ENCODE measurements around the gene SURF6. TPM values are rescaled to one million over a fixed set of nuclear protein-coding genes. Genes with fewer than 3 reads are reported as not detected.

Gene SURF6
- total RNA-seq, 1 experiment from 2014 or later, result 21.2 TPM

DNA sequence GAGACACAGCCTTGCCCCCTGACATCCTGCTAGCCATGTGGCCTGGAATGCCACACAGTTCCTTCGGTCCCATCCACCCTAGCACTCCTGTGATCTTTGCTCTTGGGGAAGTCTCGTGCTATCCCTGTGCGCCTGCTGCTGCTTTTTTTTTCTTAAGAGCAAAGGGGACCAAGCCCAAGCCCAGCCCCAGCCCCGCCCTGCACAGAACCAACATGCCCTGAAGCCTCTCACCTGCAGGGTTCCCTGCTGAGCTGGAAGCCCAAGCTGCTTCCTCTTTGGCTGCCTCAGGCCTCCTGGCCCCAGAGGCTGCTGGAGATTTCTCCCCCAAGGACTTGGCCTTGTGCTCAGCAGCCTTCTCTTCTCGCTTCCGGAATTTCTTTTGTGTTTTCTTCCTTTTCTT is 1.8 kb downstream of the SURF6 start:
- Histone ChIP-seq H3K4me1 (replicated peaks; ENCODE audit: insufficient read depth) (peaks cover 24% of the 10 kb centered on the region), H3K9me3 (ENCODE audit: insufficient read depth, low read depth) (no peaks in the 10 kb centered on the region), H3K36me3 (ENCODE audit: low read depth) (peaks cover 20% of the 10 kb centered on the region; the same call in 1 of the 2 replicates), H3K27me3 (ENCODE audit: insufficient read depth, low read depth) (no peaks in the 10 kb centered on the region), H4K20me1 (ENCODE audit: insufficient read depth) (peaks cover 38% of the 10 kb centered on the region), H3K4me2 (peak overlapping the region; percentile 88), H3K4me3 (peak overlapping the region; percentile 94; the same call in 1 of the 2 replicates), H3K79me2 (ENCODE audit: low read depth) (peaks cover 33% of the 10 kb centered on the region), H3K9me2 (ENCODE audit: insufficient read depth) (no peaks in the 10 kb centered on the region), H3K27ac (no peak overlapping the region), H3F3A (ENCODE audit: insufficient read depth, low read depth) (peaks cover 42% of the 10 kb centered on the region), H2AFZ (no peak overlapping the region)
- TF ChIP-seq, protein P1, sequence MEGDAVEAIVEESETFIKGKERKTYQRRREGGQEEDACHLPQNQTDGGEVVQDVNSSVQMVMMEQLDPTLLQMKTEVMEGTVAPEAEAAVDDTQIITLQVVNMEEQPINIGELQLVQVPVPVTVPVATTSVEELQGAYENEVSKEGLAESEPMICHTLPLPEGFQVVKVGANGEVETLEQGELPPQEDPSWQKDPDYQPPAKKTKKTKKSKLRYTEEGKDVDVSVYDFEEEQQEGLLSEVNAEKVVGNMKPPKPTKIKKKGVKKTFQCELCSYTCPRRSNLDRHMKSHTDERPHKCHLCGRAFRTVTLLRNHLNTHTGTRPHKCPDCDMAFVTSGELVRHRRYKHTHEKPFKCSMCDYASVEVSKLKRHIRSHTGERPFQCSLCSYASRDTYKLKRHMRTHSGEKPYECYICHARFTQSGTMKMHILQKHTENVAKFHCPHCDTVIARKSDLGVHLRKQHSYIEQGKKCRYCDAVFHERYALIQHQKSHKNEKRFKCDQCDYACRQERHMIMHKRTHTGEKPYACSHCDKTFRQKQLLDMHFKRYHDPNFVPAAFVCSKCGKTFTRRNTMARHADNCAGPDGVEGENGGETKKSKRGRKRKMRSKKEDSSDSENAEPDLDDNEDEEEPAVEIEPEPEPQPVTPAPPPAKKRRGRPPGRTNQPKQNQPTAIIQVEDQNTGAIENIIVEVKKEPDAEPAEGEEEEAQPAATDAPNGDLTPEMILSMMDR (conservative IDR thresholded peaks at IDR 0.05), result no peak
- TF ChIP-seq EZH2 (IDR thresholded peaks at IDR 0.05; ENCODE audit: low read depth), result no peak
- peak; percentile 66 to 71 for DNase-seq
- POLR2A ChIA-PET (ENCODE audit: unreplicated experiment), result interaction anchor here (0.6 kb wide), 2 partner anchors 305 to 1600 kb away, joined by 3 to 5 read pairs; no protein-coding TSS in a partner anchor
- no TSS peak for BruUV-seq (replicated peaks)
- CTCF ChIA-PET, result interaction anchor here (0.6 to 0.7 kb wide), 5 partner anchors 12 to 346 kb away, joined by 3 to 9 read pairs (median 7); no protein-coding TSS in a partner anchor
- intact Hi-C loops (cut with micrococcal nuclease; ENCODE audit: unreplicated experiment), result no loop called here

DNA sequence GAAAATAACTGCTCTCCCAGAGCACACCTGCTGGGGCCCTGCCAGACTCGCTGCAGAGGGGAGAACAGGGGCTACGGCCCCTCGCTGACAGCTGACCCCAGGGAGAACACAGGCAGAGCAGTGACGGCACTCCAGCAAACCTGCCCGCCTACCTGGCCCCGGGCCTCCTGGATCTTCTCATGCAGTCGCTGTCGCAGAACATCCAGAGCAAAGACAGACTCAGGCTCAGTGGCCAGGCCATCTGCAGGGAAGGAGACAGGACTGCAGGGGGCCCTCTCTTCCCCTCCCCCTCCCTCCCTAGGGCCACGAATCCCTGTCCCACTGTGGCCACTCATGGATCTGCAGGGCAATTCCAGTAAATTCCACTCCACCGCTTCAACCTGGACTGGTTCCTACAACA is 2.4 kb downstream of the SURF6 start:
- POLR2A ChIA-PET (ENCODE audit: unreplicated experiment), result interaction anchor here (0.6 kb wide), 1 partner anchor 1600 kb away, joined by 5 read pairs; no protein-coding TSS in a partner anchor

GRCh38 chr9:133333011-133333410 is 3.0 kb downstream of the SURF6 start:
- Histone ChIP-seq H3K4me3 (no peak overlapping the region), H3K9me3 (ENCODE audit: insufficient read depth, low read depth) (no peaks in the 10 kb centered on the region), H3F3A (ENCODE audit: insufficient read depth, low read depth) (peaks cover 44% of the 10 kb centered on the region), H2AFZ (no peak overlapping the region), H3K4me1 (replicated peaks; ENCODE audit: insufficient read depth) (peaks cover 24% of the 10 kb centered on the region), H3K79me2 (ENCODE audit: low read depth) (peaks cover 33% of the 10 kb centered on the region), H3K9me2 (ENCODE audit: insufficient read depth) (no peaks in the 10 kb centered on the region), H3K36me3 (ENCODE audit: low read depth) (peaks cover 20% of the 10 kb centered on the region; the same call in 1 of the 2 replicates), H3K4me2 (no peak overlapping the region), H3K27me3 (ENCODE audit: insufficient read depth, low read depth) (no peaks in the 10 kb centered on the region), H4K20me1 (ENCODE audit: insufficient read depth) (peaks cover 38% of the 10 kb centered on the region), H3K27ac (no peak overlapping the region)
- intact Hi-C loops (cut with micrococcal nuclease; ENCODE audit: unreplicated experiment), result no loop called here
- no peak for DNase-seq
- CTCF ChIA-PET, result interaction anchor here (0.5 kb wide), 1 partner anchor 165 kb away, joined by 4 read pairs; no protein-coding TSS in a partner anchor
- BruUV-seq (replicated peaks), result no TSS peak
- POLR2A ChIA-PET (ENCODE audit: unreplicated experiment), result no interaction called here
- no peak for TF ChIP-seq EZH2 (IDR thresholded peaks at IDR 0.05; ENCODE audit: low read depth)

More for the DNA sequence above, 2.4 kb downstream of the SURF6 start:
- H3F3A ChIP-seq (ENCODE audit: insufficient read depth, low read depth), result peaks cover 44% of the 10 kb centered on the region
- no peak overlapping the region for H3K4me3 ChIP-seq
- no TSS peak for BruUV-seq (replicated peaks)
- peaks cover 38% of the 10 kb centered on the region for H4K20me1 ChIP-seq (ENCODE audit: insufficient read depth)
- peaks cover 33% of the 10 kb centered on the region for H3K79me2 ChIP-seq (ENCODE audit: low read depth)
- TF ChIP-seq, protein P1 (conservative IDR thresholded peaks at IDR 0.05), result no peak
- TF ChIP-seq EZH2 (IDR thresholded peaks at IDR 0.05; ENCODE audit: low read depth), result no peak
- no peaks in the 10 kb centered on the region for H3K9me3 ChIP-seq (ENCODE audit: insufficient read depth, low read depth)
- no peak for DNase-seq
- peaks cover 24% of the 10 kb centered on the region for H3K4me1 ChIP-seq (replicated peaks; ENCODE audit: insufficient read depth)
- no peaks in the 10 kb centered on the region for H3K9me2 ChIP-seq (ENCODE audit: insufficient read depth)
- peaks cover 20% of the 10 kb centered on the region; the same call in 1 of the 2 replicates for H3K36me3 ChIP-seq (ENCODE audit: low read depth)
- intact Hi-C loops (cut with micrococcal nuclease; ENCODE audit: unreplicated experiment), result no loop called here
- peak overlapping the region; percentile 88 for H3K4me2 ChIP-seq
- CTCF ChIA-PET, result interaction anchor here (0.5 kb wide), 1 partner anchor 165 kb away, joined by 4 read pairs; no protein-coding TSS in a partner anchor
- H2AFZ ChIP-seq, result no peak overlapping the region
- H3K27ac ChIP-seq, result no peak overlapping the region
- no peaks in the 10 kb centered on the region for H3K27me3 ChIP-seq (ENCODE audit: insufficient read depth, low read depth)
